Measurements from ENCODE around the gene NSMF.

NSMF gene

DNA sequence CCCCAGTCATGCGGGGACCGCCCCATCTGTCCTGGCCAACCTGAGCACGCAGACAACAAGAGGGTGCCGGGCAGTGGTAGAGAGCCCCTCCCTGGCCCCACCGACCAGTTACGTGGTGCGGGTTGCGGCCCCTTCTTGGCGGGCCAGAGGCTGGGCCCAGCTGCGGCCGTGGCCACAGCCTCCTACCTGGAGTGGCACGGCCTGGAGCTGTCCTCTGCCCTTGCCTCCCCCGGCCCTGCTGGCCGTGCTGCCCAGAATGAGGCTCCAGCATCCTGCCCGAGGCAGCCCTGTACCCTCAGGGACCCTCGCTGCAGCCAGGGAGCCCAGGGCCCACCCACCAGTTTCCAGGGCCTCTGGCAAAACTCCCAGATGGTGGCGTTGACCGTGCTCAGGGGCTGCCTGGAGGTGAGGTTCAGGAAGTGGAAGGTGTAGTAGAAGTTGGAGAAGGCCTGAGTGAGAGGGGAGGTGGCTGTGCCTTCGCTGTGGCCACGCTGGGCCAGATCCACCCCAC is 23.7 kb downstream of the NSMF start:
- no peak overlapping the region for H3K4me3 ChIP-seq (ENCODE audit: low read depth, low read length)
- in situ Hi-C loops (cut with HindIII; ENCODE audit: low pct_ligation_motif_present, low sequenced_read_pairs), result no loop called here
- no peaks in the 10 kb centered on the region for H3K27me3 ChIP-seq (replicated peaks)
- TF ChIP-seq, protein P1, sequence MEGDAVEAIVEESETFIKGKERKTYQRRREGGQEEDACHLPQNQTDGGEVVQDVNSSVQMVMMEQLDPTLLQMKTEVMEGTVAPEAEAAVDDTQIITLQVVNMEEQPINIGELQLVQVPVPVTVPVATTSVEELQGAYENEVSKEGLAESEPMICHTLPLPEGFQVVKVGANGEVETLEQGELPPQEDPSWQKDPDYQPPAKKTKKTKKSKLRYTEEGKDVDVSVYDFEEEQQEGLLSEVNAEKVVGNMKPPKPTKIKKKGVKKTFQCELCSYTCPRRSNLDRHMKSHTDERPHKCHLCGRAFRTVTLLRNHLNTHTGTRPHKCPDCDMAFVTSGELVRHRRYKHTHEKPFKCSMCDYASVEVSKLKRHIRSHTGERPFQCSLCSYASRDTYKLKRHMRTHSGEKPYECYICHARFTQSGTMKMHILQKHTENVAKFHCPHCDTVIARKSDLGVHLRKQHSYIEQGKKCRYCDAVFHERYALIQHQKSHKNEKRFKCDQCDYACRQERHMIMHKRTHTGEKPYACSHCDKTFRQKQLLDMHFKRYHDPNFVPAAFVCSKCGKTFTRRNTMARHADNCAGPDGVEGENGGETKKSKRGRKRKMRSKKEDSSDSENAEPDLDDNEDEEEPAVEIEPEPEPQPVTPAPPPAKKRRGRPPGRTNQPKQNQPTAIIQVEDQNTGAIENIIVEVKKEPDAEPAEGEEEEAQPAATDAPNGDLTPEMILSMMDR (IDR thresholded peaks at IDR 0.05; ENCODE audit: low read depth, low read length, missing control alignments), result no peak
- no peaks in the 10 kb centered on the region for H3K36me3 ChIP-seq (replicated peaks)
- no peak for DNase-seq
- H3K27ac ChIP-seq, result no peak overlapping the region

DNA sequence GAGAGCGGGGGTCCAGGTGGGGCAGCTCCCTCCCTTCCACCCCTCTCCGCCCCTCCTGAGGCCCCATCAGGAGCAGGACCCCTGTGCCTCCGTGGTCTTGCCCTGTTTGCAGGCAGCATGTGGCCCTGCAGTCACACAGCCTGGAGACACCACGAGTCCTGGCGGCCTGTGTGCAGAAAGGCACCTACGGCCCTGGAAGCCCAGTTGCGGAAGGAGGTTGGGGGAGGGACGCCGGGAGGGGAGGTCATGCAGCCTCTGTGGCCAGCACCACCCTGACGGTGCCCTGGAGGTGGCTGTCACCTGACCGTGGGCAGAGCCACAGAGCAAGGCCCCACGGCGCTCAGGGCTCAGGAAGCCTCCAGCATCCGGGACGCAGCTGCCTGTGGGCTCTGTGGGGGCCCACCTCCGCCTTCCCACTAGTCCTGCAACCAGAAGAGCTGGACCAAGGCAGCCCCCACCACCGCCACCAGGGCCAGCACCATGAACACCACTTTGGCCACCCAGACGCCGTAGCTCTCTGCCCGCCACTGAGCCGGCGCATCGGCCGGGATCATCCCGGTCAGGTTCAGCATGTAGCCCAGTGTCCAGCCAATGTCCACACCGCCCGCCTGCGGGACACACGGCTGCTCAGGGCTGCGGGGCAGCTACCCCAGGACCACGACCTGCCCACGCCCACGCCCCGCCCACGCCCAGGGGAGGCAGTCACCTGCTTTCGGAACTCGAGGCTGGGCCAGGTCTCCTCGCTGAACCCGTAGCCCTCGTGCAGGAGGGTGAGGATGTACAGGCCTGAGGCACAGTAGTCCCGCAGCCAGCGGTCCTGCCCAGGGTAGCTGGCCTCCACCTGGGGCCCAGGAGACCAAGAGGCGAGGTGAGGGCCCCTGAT is 24.4 kb downstream of the NSMF start:
- Histone ChIP-seq H3K4me3 (ENCODE audit: low read depth, low read length) (no peak overlapping the region), H3K36me3 (replicated peaks) (no peaks in the 10 kb centered on the region), H3K27me3 (replicated peaks) (no peaks in the 10 kb centered on the region), H3K27ac (no peak overlapping the region)
- in situ Hi-C loops (cut with HindIII; ENCODE audit: low pct_ligation_motif_present, low sequenced_read_pairs), result no loop called here
- DNase-seq, result no peak
- TF ChIP-seq, protein P1 (IDR thresholded peaks at IDR 0.05; ENCODE audit: low read depth, low read length, missing control alignments), result no peak

DNA sequence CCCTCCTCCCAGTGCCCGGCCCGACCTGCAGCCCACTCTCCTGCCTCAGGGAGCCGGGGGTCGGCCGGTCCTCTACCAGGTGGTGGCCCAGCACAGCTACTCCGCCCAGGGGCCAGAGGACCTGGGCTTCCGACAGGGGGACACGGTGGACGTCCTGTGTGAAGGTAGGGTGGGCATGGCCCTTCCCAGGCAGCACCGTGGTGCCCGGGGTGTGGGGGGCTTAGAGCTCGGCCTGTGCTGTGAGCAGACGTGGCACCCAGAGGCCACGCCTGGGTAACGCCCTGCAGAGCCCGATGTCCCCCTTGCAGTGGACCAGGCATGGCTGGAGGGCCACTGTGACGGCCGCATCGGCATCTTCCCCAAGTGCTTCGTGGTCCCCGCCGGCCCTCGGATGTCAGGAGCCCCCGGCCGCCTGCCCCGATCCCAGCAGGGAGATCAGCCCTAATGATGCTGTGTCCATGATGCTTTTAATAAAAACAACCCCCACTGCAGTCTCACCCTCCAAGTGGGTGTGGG is 25.2 kb downstream of the NSMF start:
- TF ChIP-seq, protein P1 (IDR thresholded peaks at IDR 0.05; ENCODE audit: low read depth, low read length, missing control alignments), result no peak
- Histone ChIP-seq H3K27ac (no peak overlapping the region), H3K36me3 (replicated peaks) (no peaks in the 10 kb centered on the region), H3K27me3 (replicated peaks) (no peaks in the 10 kb centered on the region), H3K4me3 (ENCODE audit: low read depth, low read length) (no peak overlapping the region)
- DNase-seq, result no peak
- in situ Hi-C loops (cut with HindIII; ENCODE audit: low pct_ligation_motif_present, low sequenced_read_pairs), result no loop called here

DNA sequence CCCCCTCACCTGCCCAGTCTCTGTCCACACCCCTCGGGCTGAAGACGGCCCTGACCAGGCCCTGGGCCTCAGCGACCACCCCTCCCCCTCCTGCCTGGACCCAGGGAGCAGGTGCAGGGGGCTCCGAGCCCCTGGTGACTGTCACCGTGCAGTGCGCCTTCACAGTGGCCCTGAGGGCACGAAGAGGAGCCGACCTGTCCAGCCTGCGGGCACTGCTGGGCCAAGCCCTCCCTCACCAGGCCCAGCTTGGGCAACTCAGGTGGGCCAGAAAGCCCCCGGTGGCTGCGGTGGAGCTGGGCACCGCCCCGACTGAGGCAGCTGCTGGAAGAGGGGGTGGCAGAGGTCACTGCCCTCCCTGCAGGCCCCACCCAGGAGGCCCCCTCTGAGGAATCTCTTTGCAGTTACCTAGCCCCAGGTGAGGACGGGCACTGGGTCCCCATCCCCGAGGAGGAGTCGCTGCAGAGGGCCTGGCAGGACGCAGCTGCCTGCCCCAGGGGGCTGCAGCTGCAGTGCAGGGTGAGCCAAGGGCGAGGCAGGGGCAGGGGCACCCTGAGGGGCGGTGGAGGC is 25.7 kb downstream of the NSMF start:
- TF ChIP-seq, protein P1 (IDR thresholded peaks at IDR 0.05; ENCODE audit: low read depth, low read length, missing control alignments), result no peak
- Histone ChIP-seq H3K27ac (no peak overlapping the region), H3K4me3 (ENCODE audit: low read depth, low read length) (no peak overlapping the region), H3K27me3 (replicated peaks) (no peaks in the 10 kb centered on the region), H3K36me3 (replicated peaks) (no peaks in the 10 kb centered on the region)
- in situ Hi-C loops (cut with HindIII; ENCODE audit: low pct_ligation_motif_present, low sequenced_read_pairs), result no loop called here
- DNase-seq, result no peak

DNA sequence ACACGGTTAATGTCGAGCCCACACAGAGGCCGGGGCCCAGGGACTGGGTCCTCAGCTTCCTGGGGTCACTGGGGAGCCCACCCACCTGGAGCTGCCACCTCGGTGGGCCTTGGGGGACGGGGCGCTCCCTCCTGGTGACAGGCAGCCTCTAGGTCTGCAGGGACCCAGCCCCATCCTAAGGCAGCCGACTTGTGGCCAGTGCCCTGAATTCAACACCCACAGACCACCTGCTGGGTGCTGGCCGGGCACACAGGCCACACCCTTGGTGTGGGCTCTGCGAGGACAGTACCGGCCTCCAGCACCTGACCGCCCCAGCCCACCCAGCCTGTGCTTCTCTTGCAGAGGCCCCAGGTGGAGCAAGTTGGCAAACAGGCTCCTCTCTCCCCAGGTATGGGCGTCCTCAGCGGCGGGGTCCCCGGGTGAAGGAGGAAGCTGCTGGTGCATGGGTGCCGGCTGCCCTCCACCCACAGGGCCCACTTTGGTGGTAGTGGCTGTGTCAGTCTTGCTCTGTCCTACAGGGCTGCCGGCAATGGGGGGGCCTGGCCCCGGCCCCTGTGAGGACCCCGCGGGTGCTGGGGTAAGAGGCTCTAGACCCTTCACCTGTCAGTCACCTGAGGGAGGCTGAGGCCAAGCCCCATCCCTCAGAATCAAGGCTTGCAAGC is 26.3 kb downstream of the NSMF start:
- in situ Hi-C loops (cut with HindIII; ENCODE audit: low pct_ligation_motif_present, low sequenced_read_pairs), result no loop called here
- H3K27me3 ChIP-seq (replicated peaks), result no peaks in the 10 kb centered on the region

More for the DNA sequence above, 26.3 kb downstream of the NSMF start:
- Histone ChIP-seq H3K4me3 (ENCODE audit: low read depth, low read length) (no peak overlapping the region), H3K36me3 (replicated peaks) (no peaks in the 10 kb centered on the region), H3K27ac (no peak overlapping the region)
- TF ChIP-seq, protein P1 (IDR thresholded peaks at IDR 0.05; ENCODE audit: low read depth, low read length, missing control alignments), result no peak
- no peak for DNase-seq
